GM18870 (cell line): Measurements from ENCODE around the gene FAM186B.
"Not testable (repeated sequence)": the region's sequence is repeated elsewhere in the genome, so short reads cannot be mapped to it uniquely, and the experiment has no call there.

Source experiments
- ATAC-seq: cut with Tn5 transposase; IDR thresholded peaks from one replicate; pipeline ENCODE4 v1.9.1; 2021; ENCODE audit warnings: moderate library complexity; ENCODE audit not compliant: unreplicated experiment

The FAM186B gene, protein sequence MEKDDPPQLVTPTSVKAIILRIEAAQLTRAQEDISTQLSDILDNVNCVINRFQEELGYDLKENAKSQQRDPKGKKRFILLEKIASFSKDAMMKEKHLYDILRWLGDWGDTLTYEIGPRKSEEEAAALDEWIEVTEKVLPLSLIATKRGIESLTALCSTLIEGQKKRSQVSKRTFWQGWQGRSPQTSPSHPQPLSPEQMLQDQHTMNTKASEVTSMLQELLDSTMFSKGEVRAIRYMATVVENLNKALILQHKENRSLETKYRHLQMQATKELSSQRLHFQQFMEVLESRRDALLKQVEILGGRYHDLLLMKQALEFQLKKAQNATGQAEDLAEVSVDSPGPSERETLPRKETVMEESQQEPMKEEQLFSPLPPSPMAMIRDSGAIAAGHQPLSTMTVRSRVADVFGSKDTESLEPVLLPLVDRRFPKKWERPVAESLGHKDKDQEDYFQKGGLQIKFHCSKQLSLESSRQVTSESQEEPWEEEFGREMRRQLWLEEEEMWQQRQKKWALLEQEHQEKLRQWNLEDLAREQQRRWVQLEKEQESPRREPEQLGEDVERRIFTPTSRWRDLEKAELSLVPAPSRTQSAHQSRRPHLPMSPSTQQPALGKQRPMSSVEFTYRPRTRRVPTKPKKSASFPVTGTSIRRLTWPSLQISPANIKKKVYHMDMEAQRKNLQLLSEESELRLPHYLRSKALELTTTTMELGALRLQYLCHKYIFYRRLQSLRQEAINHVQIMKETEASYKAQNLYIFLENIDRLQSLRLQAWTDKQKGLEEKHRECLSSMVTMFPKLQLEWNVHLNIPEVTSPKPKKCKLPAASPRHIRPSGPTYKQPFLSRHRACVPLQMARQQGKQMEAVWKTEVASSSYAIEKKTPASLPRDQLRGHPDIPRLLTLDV

DNA sequence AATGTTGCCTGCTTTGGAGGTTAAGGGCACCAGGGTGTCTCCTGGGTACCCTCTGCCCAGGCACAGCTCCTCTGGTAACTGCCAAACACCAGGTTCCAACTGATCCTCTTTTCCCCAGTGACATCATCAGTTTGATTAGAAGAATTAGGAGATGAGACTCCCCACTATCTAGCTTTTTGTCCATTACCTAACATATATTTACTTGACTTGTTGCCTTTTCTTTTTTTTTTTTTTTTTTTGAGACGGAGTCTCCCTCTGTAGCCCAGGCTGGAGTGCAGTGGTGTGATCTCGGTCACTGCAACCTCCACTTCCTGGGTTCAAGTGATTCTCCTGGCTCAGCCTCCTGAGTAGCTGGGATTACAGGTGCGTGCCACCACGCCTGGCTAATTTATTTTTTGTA is at the start of gene FAM186B:
Gene FAM186B, minus strand, starts transcription at position 101 of the 400 bp plus-strand sequence. CDS start 162 bp downstream, outside the sequence.
- not testable (repeated sequence) for ATAC-seq

DNA sequence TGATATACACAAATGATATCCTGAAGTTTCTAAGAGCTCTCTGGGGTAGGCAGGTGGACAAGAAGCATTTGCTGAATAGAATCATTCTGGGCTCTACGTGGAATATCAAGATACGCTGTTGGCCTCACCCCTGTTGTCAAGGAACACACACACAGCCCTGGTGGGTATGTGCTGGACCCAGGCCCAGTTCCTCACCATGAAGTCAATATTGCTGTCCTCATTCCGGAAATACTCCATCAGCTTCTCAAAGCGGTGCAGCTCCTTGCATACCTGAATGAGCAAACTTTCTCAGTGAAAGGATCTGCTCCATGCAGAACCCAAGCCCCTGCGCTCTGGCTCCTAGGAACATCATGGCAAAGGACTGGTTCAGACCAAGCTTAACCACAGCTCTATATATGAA is 49.3 kb upstream of the FAM186B start:
- no peak for ATAC-seq

DNA sequence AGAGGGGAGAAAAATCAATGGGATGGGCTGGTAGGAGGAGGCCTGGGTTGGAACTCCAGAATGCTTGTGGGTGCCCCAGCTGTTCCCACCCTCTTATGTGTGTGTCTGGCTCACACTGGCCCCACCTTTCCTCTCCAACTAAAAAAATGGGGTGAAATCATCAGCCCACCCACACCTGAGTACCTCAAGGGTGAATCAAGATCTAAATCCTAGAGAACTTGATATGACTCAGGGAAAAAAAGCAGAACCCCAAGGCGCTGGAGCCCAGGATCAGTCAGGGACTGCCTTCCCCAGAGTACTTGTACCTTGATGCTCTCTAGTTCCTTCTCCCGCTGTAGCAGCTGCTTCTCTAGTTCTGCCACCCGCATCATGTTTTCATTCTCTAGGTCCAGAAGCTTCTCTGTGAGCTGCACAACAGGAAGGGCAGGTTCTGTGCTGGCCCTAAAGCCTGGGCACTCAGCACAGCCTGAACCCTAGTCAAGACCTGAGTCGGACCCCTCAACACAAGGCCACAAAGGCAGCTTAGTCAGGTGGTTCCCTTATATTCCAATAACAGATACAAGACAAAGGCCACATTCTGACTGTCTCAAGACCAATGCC is 47.6 kb upstream of the FAM186B start:
- ATAC-seq, result no peak

DNA sequence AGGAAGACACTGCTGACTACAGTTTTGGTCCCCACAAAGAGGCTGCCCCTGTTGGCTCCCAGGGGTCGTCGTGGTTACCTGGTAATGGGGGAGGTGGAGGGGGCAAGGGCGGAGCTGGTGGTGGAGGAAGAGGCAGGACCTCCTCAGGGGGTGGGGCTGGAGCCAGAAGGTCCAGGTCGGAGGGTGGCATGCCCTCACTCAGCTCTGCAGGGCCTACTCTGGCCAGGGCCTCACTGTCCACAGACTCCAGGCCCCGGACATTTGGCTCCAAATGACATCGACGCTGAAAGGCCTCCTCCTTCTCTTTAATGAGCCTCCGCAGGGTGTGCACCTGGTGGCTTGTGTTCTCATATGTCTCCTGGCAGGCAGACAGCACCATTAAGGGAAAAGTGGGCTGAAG is 46.4 kb upstream of the FAM186B start:
- ATAC-seq, result no peak

DNA sequence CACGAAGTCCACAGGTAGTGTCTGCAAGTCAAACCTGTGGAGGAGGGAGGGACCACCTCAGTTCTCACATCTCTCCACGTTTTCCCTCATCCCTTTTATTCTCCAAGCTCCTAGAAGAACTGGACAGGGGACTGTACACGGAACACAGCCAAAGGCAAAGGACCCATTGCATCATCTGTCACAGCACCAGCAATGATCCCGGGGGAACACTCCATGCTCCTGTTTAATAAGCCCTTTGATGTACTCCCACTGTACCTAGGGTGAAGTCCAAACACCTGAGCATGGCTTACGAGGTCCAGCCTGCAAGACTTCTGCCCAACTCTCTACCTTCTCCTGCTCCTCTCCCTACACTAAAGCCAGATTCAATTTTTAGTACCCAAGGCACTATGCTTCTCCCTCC is 44.5 kb upstream of the FAM186B start:
- no peak for ATAC-seq

DNA sequence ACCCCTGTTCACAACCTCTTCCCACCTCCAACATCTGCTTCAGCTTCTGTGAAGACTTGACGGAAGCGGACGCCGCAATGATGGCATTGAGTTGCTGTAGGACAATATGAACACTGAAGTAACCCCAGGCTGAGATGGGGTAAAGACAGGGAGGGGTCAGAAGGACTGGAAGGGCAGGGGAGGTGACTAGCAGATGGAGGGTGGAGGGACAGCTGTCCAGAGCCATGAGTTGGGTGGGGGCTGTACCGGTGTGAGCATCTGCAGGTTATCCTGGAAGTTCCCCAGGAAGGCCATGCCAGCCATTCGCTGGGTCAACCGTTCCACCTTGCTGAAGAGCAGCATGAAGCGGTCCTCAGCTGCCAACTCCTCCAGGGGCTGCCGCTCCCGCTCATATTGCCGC is 44.0 kb upstream of the FAM186B start:
- no peak for ATAC-seq

DNA sequence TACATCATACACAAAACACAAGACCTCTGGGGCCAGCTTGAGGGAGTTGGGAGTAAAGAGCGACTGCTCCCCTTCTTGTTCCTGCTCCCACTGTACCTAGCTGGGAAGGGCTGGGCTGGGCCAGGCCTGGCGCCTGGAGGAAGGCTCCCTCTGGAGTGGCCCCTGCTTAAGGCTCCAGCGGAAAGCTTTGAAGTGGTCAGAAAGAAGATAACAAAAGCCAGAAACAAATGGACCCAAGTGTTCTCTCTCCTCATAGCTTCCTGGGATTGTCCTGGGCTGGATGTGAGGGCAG is 43.2 kb upstream of the FAM186B start:
- ATAC-seq, result no peak

DNA sequence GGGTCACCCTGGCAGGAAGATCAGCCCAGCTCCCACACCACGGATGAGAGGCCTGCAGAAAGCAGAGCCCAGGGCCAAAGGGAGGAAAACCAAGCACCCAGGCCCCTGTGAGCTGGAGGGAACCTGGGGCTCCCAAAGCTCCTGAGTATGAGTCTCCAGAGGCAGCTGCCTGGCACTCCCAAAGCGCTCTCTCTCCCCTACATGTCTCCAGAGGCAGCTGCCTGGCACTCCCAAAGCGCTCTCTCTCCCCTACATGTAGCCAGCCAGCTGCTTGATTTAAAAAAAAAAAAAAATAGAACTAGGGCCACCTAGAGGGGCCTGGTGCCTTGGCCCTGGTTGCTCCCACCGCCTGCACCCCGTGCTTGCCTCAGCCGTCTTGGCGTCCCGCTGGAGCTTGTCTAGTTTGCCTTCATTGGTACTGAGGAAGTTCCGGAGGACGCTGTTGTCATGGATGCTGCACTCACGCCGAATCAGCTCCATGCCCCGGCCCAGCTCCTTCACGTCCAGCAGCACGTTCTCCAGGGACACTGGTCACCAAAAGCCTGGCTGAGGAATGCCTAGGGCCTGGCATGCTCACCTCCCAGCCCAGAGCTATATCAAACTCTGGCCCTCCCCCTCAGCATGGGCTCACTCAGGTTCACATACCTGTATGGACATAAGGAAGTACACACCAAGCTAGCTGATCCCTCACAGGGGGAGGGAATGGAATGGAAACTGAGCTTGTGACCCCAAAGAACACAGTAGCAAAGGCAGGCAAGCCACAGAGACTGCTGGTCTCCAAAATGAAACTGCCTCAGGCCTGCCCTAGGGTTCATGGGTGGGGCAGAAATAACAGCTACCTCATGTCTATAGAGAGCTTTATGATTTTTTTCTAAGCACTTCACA is 42.6 kb upstream of the FAM186B start:
- no peak for ATAC-seq

DNA sequence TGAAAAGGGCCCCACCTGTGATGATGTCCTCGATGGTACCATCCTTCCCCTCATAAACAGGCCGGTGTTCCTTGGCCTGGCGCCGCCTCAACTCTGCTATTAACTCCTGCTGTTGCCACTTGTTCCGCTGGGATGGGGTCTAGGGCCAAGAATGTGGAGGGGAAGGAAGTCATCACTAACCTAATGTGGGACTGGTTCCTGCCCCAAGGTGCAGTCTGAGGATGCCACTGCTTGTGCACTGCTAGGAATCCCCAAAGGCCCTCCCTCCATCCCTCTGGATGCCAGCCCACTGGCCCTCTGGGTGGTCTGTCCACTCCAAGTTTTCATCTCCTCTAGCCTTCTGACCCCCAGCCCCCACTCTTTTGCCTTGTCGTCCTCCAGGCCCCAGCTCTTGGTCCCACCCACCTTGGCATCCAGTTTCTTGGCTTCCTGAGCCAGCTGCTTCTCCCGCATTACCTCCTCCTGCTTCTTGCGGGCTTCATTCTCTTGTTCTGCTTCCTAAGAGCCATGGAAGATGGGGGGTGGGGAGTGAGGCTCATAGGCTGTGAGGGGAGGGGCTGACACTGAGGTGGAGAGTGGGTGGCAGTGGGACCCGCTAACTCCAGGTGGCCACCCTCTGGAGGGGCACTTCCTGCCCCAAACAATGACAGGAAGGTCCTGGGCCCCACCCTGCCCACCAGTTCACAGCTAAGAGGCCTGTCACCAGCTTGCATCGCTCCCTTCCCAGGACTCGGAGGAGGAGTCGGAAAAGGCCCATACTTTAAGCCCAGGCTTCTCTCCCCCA is 41.6 kb upstream of the FAM186B start:
- ATAC-seq, result no peak

DNA sequence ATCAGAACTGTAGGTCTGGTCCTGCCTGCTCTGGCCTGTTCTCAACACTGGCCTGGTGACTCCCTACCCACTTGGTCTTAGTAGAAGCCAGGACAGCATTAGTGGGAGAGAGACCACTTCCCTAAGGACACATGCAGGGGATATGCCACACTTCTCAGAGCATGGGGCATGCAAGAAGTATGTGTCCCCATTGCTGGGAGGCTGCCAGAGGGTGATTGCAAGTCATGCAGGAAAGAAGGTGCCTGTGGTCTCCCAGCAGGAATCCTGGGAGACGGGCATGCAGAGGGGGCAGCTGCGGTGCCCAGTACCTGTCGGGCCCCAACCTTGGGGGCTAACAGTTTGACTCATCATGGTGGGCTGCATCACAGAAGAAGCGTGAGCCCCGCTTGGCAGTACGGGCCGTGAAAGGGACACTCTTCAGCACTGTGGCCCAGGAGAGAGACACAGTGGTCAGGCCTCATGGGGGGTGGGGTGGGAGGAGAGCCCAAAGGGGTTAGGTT is 40.9 kb upstream of the FAM186B start:
- ATAC-seq, result no peak

DNA sequence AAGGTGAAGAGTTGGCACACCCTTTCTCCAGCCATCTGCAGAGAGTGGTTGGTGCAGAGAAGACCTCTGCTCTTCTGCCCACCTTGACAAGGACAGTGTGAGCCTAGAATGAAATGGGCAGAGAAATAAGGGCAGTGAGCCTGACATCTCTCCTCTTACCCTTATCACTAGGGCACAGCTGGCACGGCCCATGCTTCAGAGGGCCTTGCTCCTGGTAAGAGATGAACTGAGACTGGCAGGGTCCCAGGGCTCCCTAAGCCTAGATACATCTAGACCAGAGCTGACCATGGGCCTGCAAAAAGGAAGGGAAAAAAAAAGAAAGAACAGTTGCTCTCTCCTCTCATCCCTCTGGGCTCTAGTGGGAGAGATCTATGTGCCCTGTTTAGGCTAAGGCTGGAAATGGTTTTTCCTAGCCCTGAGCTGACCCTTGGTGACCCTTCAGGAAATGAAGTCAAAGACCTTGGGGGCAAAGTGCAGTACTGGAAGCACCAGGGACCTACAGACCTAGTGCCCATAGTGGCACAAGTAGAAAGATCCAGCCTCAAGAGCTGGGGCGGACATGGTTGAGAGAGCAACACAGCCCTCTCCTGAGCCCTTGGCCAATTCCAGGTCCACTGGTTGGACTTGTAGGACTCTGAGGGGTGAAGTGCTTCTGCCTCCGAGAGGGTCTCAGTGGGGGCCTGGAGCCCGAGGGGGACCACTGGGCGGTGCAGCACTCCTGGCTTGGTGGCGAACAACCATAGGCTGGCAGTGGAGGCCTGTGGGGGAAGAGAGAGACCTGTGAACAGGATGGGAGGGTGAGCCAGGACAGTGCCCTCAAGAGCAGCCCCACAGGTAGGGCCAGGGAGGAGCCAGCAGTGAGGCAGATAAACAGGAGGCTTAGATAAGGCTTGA is 40.0 kb upstream of the FAM186B start:
- ATAC-seq, result no peak

DNA sequence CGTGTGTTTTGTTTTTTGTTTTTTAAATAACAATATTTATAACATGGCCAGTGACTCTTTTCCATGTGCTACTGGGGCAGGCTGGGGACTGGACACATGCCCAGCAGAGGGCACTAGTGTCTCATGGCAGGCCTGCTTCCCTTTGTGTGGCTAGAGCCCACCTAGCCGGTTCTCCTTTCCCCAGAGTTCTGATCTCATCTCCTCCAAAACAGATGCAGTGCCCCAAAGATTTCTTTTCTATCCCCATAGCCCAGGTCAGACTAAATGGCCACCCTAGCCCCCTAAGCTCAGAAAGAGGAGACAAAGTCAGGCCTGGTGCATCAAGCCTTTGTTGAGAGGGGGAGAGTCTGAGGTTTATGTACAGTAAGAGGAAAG is 39.2 kb upstream of the FAM186B start:
- no peak for ATAC-seq

DNA sequence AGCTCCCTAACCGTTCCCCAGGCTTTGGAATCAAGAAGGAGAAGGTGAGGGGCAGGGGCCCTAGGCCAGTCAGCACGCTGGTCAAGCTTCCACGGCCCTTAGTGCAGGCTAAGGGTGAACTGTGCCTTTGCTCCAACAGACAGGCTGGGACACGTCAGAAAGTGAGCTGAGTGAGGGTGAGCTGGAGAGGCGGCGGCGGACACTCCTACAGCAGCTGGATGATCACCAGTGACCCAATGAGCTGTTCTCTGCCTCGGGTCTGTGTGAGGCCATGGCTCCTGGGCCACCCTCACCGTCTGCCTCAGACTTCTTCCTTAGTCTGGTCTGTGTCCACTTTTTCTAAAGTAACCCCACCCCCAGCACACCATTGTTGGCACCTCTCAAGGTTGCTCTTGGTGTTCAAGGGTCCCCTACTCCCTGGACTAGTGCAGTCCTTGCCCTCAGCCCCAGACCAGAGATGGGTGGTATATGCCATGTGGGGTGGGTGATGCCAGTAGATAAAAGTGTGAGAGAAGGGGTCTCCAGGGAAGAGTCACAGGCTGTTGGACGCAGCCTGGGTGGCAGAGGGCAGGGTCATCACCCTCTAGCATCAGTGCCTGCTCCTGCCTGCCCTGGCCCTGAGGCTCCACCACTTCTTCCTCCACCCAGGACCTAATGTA is 38.7 kb upstream of the FAM186B start:
- no peak for ATAC-seq

DNA sequence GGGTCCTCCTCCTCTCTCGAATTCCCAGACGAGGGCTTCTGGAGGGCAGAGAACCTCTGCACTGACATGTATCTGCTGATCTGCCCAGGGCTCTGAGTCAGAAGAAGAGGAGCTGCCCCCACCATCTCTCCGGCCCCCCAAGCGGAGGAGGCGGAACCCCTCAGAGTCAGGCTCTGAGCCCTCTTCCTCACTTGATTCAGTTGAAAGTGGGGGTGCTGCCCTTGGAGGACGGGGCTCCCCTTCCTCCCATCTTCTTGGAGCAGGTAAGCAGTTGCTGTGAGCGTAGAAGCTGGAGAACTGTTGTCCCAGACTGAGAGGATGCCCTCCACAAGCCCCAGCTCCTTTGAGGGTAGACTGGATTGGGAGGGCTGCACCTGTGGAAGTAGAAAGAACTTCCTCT is 37.7 kb upstream of the FAM186B start:
- ATAC-seq, result no peak

DNA sequence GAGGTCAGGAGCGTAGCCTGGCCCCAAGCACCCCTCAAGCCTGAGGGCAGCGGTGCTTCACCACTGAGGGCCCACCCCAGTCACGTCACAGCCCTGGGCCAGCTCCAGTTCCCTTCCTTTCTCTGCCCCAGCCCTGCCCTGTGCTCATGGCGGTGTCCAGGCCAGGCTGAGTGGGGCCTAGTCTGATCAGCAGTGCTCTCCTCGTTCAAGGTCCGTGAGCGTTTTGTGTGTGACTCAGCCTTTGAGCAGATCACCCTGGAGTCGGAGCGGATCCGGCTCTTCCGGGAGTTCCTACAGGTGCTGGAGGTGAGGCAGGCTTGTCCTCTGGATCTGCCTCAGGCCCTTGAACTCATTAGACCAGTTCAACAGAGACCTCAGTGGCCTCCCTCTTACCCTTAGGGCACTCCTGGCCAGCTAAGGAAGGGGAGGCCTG is 36.9 kb upstream of the FAM186B start:
- ATAC-seq, result no peak

DNA sequence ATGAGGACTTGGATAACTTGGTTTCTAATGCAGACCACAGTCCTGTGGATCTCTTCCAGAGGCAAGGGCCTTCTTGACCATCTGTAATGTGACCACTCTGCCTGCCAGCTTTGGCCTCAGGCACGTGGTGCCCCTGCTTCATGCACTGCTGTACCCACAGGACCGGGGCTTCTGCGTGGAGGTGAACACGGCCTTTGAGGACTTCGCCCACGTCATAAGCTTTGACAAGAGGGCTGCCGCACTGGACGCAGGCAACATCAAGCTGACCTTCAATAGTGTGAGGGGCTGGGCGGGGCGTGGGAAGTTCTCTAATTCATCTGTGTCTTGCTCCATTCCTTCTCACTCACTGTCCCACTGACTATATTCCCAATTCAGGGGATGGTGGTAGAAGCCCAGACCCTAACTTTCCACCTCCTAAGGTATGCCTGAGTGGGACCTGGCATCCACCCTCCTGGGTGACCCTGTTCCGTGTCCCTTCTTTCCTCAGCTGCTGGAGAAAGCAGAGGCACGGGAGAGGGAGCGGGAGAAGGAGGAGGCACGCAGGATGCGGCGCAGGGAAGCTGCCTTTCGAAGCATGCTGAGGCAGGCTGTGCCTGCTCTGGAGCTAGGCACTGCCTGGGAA is 36.4 kb upstream of the FAM186B start:
- no peak for ATAC-seq

DNA sequence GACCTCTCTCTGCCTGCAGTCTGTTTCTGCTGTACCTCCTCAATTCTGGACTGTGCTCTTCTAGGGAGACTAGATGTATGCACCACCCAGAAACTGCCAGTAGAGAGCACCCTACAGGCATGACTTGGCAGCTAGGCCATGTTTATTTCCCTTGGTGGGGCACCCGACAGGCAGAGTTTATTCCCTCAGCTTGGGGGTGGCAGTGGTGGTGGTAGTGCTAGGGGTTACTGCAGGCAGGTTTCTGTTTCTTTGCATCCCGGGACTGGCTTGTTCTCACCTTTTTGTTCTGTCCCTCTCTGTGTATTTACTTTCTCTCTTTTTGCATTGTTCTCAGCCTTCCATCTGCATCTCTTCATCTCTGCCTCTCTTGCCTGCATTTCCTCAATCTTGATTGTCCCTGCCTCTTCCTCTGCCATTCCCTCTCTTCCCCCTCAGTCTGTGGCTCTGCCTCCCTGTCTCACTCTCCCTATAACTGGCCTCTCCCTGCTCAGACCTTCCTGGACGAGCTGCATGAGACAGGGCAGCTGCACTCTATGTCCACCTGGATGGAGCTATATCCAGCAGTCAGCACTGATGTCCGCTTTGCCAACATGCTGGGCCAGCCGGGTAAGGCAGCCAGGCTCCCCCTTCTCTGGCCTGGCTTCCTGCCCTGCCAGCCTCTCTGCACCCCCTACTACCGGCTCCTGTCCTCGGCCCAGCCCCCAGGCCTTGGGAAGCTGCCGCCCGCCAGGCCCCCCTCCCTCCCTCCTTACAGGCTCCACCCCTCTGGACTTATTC is 31.7 kb upstream of the FAM186B start:
- no peak for ATAC-seq
